Neural cell (in vitro differentiated cells): ENCODE measurements around the gene KTI12. TPM values are rescaled to one million over a fixed set of nuclear protein-coding genes. Genes with fewer than 3 reads are reported as not detected.

Experiments
- H2AFZ ChIP-seq: fragments of 200-600, 300-800 bp; sonication (generic), shearing (Covaris generic); 2 replicates; pipeline ENCODE4 v1.6.0; 2014; ENCODE audit warnings: low read depth, mild to moderate bottlenecking, antibody characterized with exemption, low read length, moderate library complexity
- H3F3A ChIP-seq: fragments of 200-600 bp; shearing (Covaris generic); 2 replicates; pipeline ENCODE4 v1.6.1; 2016; ENCODE audit warnings: mild to moderate bottlenecking, moderate library complexity, mixed read lengths, antibody characterized with exemption, low read length; ENCODE audit not compliant: insufficient read depth, poor library complexity, severe bottlenecking
- H3K27ac ChIP-seq: fragments of 200-600, 300-800 bp; sonication (generic), shearing (Covaris generic); 2 replicates; pipeline ENCODE4 v1.5.1; 2014; ENCODE audit warnings: mild to moderate bottlenecking, low read length, moderate library complexity
- H3K27me3 ChIP-seq: fragments of 300-800, 200-600 bp; sonication (generic), shearing (Covaris generic); 2 replicates; pipeline ENCODE4 v1.6.0; 2014; ENCODE audit warnings: mild to moderate bottlenecking, low read depth, low read length, moderate library complexity; ENCODE audit not compliant: insufficient read depth
- H3K36me3 ChIP-seq: fragments of 300-800, 200-600 bp; sonication (generic), shearing (Covaris generic); 2 replicates; pipeline ENCODE4 v1.5.1; 2014; ENCODE audit warnings: mild to moderate bottlenecking, antibody characterized with exemption, low read length, moderate library complexity; ENCODE audit not compliant: insufficient read depth
- H3K4me2 ChIP-seq: fragments of 300-800, 200-600 bp; sonication (generic), shearing (Covaris generic); 2 replicates; pipeline ENCODE4 v1.6.0; 2014; ENCODE audit warnings: mild to moderate bottlenecking, low read length
- H3K4me3 ChIP-seq: fragments of 300-800, 200-600 bp; sonication (generic), shearing (Covaris generic); 2 replicates; pipeline ENCODE4 v1.5.1; 2014; ENCODE audit warnings: mild to moderate bottlenecking, low read length, moderate library complexity
- H3K79me2 ChIP-seq: fragments of 200-600 bp; shearing (Covaris generic); replicated peaks from 2 replicates; pipeline ENCODE4 v1.6.0; 2014; ENCODE audit warnings: mild to moderate bottlenecking, low read length, moderate library complexity; ENCODE audit not compliant: insufficient read depth
- H3K9ac ChIP-seq: fragments of 300-800, 200-600 bp; sonication (generic), shearing (Covaris generic); 2 replicates; pipeline ENCODE4 v1.6.1; 2016; ENCODE audit warnings: mild to moderate bottlenecking, low read length, mixed read lengths
- H3K9me2 ChIP-seq: fragments of 200-600 bp; shearing (Covaris generic); 2 replicates; pipeline ENCODE4 v1.6.1; 2016; ENCODE audit warnings: mild to moderate bottlenecking, low read length, mixed read lengths; ENCODE audit not compliant: insufficient read depth
- H3K9me3 ChIP-seq: fragments of 200-600, 300-800 bp; sonication (generic), shearing (Covaris generic); 2 replicates; pipeline ENCODE4 v1.6.1; 2016; ENCODE audit warnings: mild to moderate bottlenecking, mixed run types, low read length, moderate library complexity, mixed read lengths
- H4K20me1 ChIP-seq: fragments of 200-600 bp; shearing (Covaris generic); 2 replicates; pipeline ENCODE4 v1.6.1; 2016; ENCODE audit warnings: mild to moderate bottlenecking, mixed run types; ENCODE audit not compliant: insufficient read depth
- CTCF ChIP-seq: fragments of 450-650 bp; IDR thresholded peaks from 2 replicates; pipeline ENCODE4 v1.5.1; 2014; ENCODE audit warnings: antibody characterized with exemption, mild to moderate bottlenecking, moderate library complexity; ENCODE audit not compliant: poor library complexity, severe bottlenecking
- EP300 ChIP-seq: fragments of 450-650 bp; conservative IDR thresholded peaks from 2 replicates; pipeline ENCODE4 v1.6.1; 2014; ENCODE audit warnings: antibody characterized with exemption, mild to moderate bottlenecking, moderate library complexity; ENCODE audit not compliant: poor library complexity, severe bottlenecking
- EZH2 ChIP-seq: fragments of 200-600, 300-800 bp; shearing (Covaris generic), sonication (generic); IDR thresholded peaks from 2 replicates; pipeline ENCODE4 v1.6.1; 2014; ENCODE audit warnings: antibody characterized with exemption, low read length, borderline replicate concordance, mild to moderate bottlenecking; ENCODE audit not compliant: insufficient read depth, poor library complexity, severe bottlenecking
- MXI1 ChIP-seq: fragments of 450-650 bp; conservative IDR thresholded peaks from 2 replicates; pipeline ENCODE4 v1.6.1; 2014; ENCODE audit warnings: antibody characterized with exemption, mild to moderate bottlenecking; ENCODE audit not compliant: poor library complexity, severe bottlenecking
- POLR2AphosphoS5 ChIP-seq: IDR thresholded peaks from 2 replicates; pipeline ENCODE4 v1.6.1; 2012
- RAD21 ChIP-seq: fragments of 450-650 bp; conservative IDR thresholded peaks from 2 replicates; pipeline ENCODE4 v1.6.1; 2014; ENCODE audit warnings: antibody characterized with exemption, mild to moderate bottlenecking, moderate library complexity
- REST ChIP-seq: IDR thresholded peaks from 2 replicates; pipeline ENCODE4 v1.6.1; 2012; ENCODE audit warnings: borderline replicate concordance
- SMC3 ChIP-seq: fragments of 450-650 bp; conservative IDR thresholded peaks from 2 replicates; pipeline ENCODE4 v1.6.1; 2014; ENCODE audit warnings: antibody characterized with exemption, mild to moderate bottlenecking, moderate library complexity; ENCODE audit not compliant: poor library complexity
- polyA plus RNA-seq: library from polyadenylated mRNA; depleted of rRNA; stranded (reverse); fragments of >200 nt; gene quantifications from 2 replicates; pipeline ENCODE4 v1.2.3, GENCODE V29; 2014

Gene KTI12
- polyA plus RNA-seq, 1 donor from 2014 or later, result 14.0 TPM

DNA sequence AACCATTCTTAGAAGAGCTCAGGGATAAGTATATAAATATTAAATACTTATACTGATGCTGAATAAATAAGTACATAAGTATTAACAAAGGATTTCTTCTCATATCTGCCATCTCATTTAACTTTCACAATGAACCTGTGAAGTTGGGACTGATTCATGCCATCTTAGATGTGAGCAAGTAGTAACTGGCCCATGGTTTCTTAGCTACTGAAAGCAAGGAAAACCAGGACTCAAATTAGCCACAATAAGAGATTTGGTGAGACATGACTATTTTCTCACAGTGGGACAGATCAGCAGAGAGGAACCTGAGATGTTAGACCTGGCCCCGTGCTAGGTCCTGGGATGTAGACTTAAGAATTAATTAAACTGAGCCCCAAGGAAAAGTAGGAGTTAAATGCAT is 34.9 kb downstream of the KTI12 start:
- no peak overlapping the region for H3K9ac ChIP-seq
- H2AFZ ChIP-seq, result no peak overlapping the region
- H3K4me3 ChIP-seq, result no peak overlapping the region
- H3K79me2 ChIP-seq, result no peaks in the 10 kb centered on the region
- H3K9me2 ChIP-seq, result no peaks in the 10 kb centered on the region
- H3K4me2 ChIP-seq, result no peak overlapping the region
- H3F3A ChIP-seq, result no peaks in the 10 kb centered on the region
- H3K27me3 ChIP-seq, result no peaks in the 10 kb centered on the region
- no peaks in the 10 kb centered on the region for H3K36me3 ChIP-seq
- no peaks in the 10 kb centered on the region for H3K9me3 ChIP-seq
- no peak overlapping the region for H3K27ac ChIP-seq
- no peaks in the 10 kb centered on the region for H4K20me1 ChIP-seq
- TF ChIP-seq EP300, result no peak
- no peak for TF ChIP-seq RAD21
- no peak for TF ChIP-seq SMC3
- no peak for TF ChIP-seq REST
- TF ChIP-seq EZH2, result no peak
- no peak for TF ChIP-seq POLR2AphosphoS5
- no peak for TF ChIP-seq MXI1

GRCh38 chr1:51997974-51998382 is 35.6 kb downstream of the KTI12 start:
- Histone ChIP-seq H3K9ac (no peak overlapping the region), H3K36me3 (no peaks in the 10 kb centered on the region), H3K9me3 (no peaks in the 10 kb centered on the region), H3K4me3 (no peak overlapping the region), H3K4me2 (no peak overlapping the region), H3K79me2 (no peaks in the 10 kb centered on the region), H3F3A (no peaks in the 10 kb centered on the region), H2AFZ (no peak overlapping the region), H3K27ac (no peak overlapping the region), H3K27me3 (no peaks in the 10 kb centered on the region), H4K20me1 (no peaks in the 10 kb centered on the region), H3K9me2 (no peaks in the 10 kb centered on the region)
- TF ChIP-seq POLR2AphosphoS5 (no peak), EZH2 (no peak), SMC3 (no peak), MXI1 (no peak)

GRCh38 chr1:51990478-51990965 is 43.1 kb downstream of the KTI12 start, which contains the start of gene RAB3B:
Gene RAB3B, minus strand, starts transcription at chr1:51990700. Its CDS starts 13,583 bp downstream, at chr1:51977117.
- Histone ChIP-seq H3K27me3 (peaks cover 4% of the 10 kb centered on the region), H4K20me1 (no peaks in the 10 kb centered on the region), H3K27ac (no peak within 1 kb of the TSS), H3K79me2 (no peaks in the 10 kb centered on the region), H3K9me3 (no peaks in the 10 kb centered on the region), H3K36me3 (no peaks in the 10 kb centered on the region), H3K9me2 (no peaks in the 10 kb centered on the region), H2AFZ (peak within 1 kb of the TSS; percentile 40), H3K9ac (peak within 1 kb of the TSS; percentile 66), H3F3A (no peaks in the 10 kb centered on the region), H3K4me3 (peak within 1 kb of the TSS; percentile 70), H3K4me2 (peak within 1 kb of the TSS; percentile 27)
- TF ChIP-seq RAD21, result peak; percentile 20
- TF ChIP-seq CTCF, result no peak
- TF ChIP-seq SMC3, result no peak
- TF ChIP-seq POLR2AphosphoS5, result peak; percentile 66
- peak; percentile 35 for TF ChIP-seq MXI1
